SK-N-SH (cell line): ENCODE data around the gene ASCL2. TPM values are rescaled to one million over a fixed set of nuclear protein-coding genes. Genes with fewer than 3 reads are reported as not detected.

ENCODE experiments used
- CTCF ChIA-PET: fragments of 300-600, 350-600 bp; formaldehyde crosslinking; extraction: SDS; loops from one replicate; lab custom pipeline; 2021; lab: Yijun Ruan, JAX
- POLR2A ChIA-PET: fragments of 350-600 bp; sonication (Branson Sonifier 250); formaldehyde crosslinking; extraction: SDS; loops from one replicate; lab custom pipeline; 2020; ENCODE audit warnings: antibody characterized with exemption, inconsistent platforms; lab: Yijun Ruan, JAX
- DNase-seq: peaks from one replicate; pipeline ENCODE4 v3.0.0; 2012
- H2AFZ ChIP-seq: fragments of 200-600 bp; sonication (generic); 2 replicates; pipeline ENCODE4 v1.8.1; 2016; ENCODE audit warnings: antibody characterized with exemption, mild to moderate bottlenecking, low read depth
- H3F3A ChIP-seq: fragments of 200-600 bp; sonication (generic); replicated peaks from 2 replicates; pipeline ENCODE3; 2016; ENCODE audit warnings: antibody characterized with exemption, mild to moderate bottlenecking; ENCODE audit not compliant: insufficient read depth
- H3K27ac ChIP-seq, 2 experiments: fragments of 200-500 bp in 1 of 2; fragments of 200-600 bp in 1 of 2; sonication (Bioruptor generic) in 1 of 2; sonication (generic), shearing (Covaris generic) in 1 of 2; 2 replicates each; pipeline versions ENCODE4 v1.5.1 to v1.6.1; 2014 to 2016; ENCODE audit warnings: low read depth in 2 of 2, inconsistent platforms in 1 of 2, low read length in 1 of 2, mild to moderate bottlenecking in 1 of 2, mixed read lengths in 1 of 2
- H3K27me3 ChIP-seq: fragments of 200-600 bp; sonication (generic), shearing (Covaris generic); 2 replicates; pipeline ENCODE4 v1.6.1; 2016; ENCODE audit warnings: mixed run types; ENCODE audit not compliant: insufficient read depth
- H3K36me3 ChIP-seq, 2 experiments: fragments of 200-500 bp in 1 of 2; fragments of 200-600 bp in 1 of 2; sonication (Bioruptor generic) in 1 of 2; sonication (generic) in 1 of 2; replicated peaks in 1 of 2; 2 replicates each; pipeline versions ENCODE3 to v1.5.1; 2014 to 2016; ENCODE audit warnings: low read length in 1 of 2, mild to moderate bottlenecking in 1 of 2; ENCODE audit not compliant: insufficient read depth in 2 of 2, control insufficient read depth in 1 of 2
- H3K4me1 ChIP-seq, 2 experiments: fragments of 200-500 bp in 1 of 2; fragments of 200-600 bp in 1 of 2; sonication (Bioruptor generic) in 1 of 2; sonication (generic), shearing (Covaris generic) in 1 of 2; 2 replicates each; pipeline versions ENCODE4 v1.5.1 to v1.6.1; 2014 to 2016; ENCODE audit warnings: low read depth in 1 of 2, low read length in 1 of 2, mixed run types in 1 of 2; ENCODE audit not compliant: insufficient read depth in 2 of 2, control insufficient read depth in 1 of 2
- H3K4me2 ChIP-seq: fragments of 200-600 bp; sonication (generic), shearing (Covaris generic); 2 replicates; pipeline ENCODE4 v1.6.1; 2017; ENCODE audit warnings: mixed run types
- H3K4me3 ChIP-seq, 2 experiments: fragments of 200-500 bp in 1 of 2; fragments of 200-600 bp in 1 of 2; sonication (Bioruptor generic) in 1 of 2; sonication (generic), shearing (Covaris generic) in 1 of 2; 2 replicates each; pipeline versions ENCODE4 v1.5.1 to v1.8.1; 2014 to 2016; ENCODE audit warnings: low read depth in 2 of 2, inconsistent platforms in 1 of 2, low read length in 1 of 2, mild to moderate bottlenecking in 1 of 2, mixed read lengths in 1 of 2, moderate library complexity in 1 of 2
- H3K79me2 ChIP-seq: fragments of 200-600 bp; sonication (generic); 2 replicates; pipeline ENCODE4 v1.8.1; 2017; ENCODE audit warnings: mild to moderate bottlenecking; ENCODE audit not compliant: insufficient read depth
- H3K9ac ChIP-seq: fragments of 200-600 bp; sonication (generic); 2 replicates; pipeline ENCODE4 v1.6.1; 2017; ENCODE audit warnings: mixed run types
- H3K9me2 ChIP-seq: fragments of 200-600 bp; sonication (generic); 2 replicates; pipeline ENCODE4 v1.6.1; 2017; ENCODE audit warnings: mixed run types
- H3K9me3 ChIP-seq: fragments of 200-600 bp; sonication (generic); 2 replicates; pipeline ENCODE4 v1.6.1; 2017; ENCODE audit warnings: mixed run types, mild to moderate bottlenecking, moderate library complexity
- H4K20me1 ChIP-seq: fragments of 200-600 bp; sonication (generic); 2 replicates; pipeline ENCODE4 v1.6.1; 2017; ENCODE audit warnings: mild to moderate bottlenecking, mixed run types; ENCODE audit not compliant: insufficient read depth
- CHD2 ChIP-seq: fragments of 150-350 bp; IDR thresholded peaks from 2 replicates; pipeline ENCODE4 v1.6.1; 2018; ENCODE audit warnings: low read length; ENCODE audit not compliant: partially characterized antibody
- ELF1 ChIP-seq: IDR thresholded peaks from 2 replicates; pipeline ENCODE4 v1.4.0; 2012
- EP300 ChIP-seq, 2 experiments: IDR thresholded peaks; 2 replicates each; pipeline versions ENCODE4 v1.4.0 to v1.6.1; 2012; ENCODE audit warnings: borderline replicate concordance in 1 of 2, low read depth in 1 of 2, low read length in 1 of 2
- GABPA ChIP-seq: IDR thresholded peaks from 2 replicates; pipeline ENCODE4 v1.4.0; 2012; ENCODE audit warnings: low read depth, mild to moderate bottlenecking
- GATA2 ChIP-seq: sonication (generic); formaldehyde crosslinking; IDR thresholded peaks from 2 replicates; pipeline ENCODE4 v1.5.0; 2020; ENCODE audit warnings: mild to moderate bottlenecking, missing genetic modification reagents
- MEF2A ChIP-seq: IDR thresholded peaks from 2 replicates; pipeline ENCODE4 v1.4.0; 2012; ENCODE audit warnings: low read depth, borderline replicate concordance
- MXI1 ChIP-seq: IDR thresholded peaks from 2 replicates; pipeline ENCODE4 v1.6.1; 2012; ENCODE audit warnings: mild to moderate bottlenecking, low read depth, low read length, improper control_type of control experiment
- POLR2AphosphoS5 ChIP-seq: IDR thresholded peaks from 2 replicates; pipeline ENCODE4 v1.6.1; 2012; ENCODE audit warnings: low read depth, low read length
- REST ChIP-seq: IDR thresholded peaks from 2 replicates; pipeline ENCODE4 v1.6.1; 2012; ENCODE audit warnings: mild to moderate bottlenecking, low read depth, low read length, moderate library complexity
- SIN3A ChIP-seq: IDR thresholded peaks from 2 replicates; pipeline ENCODE4 v1.6.1; 2012; ENCODE audit warnings: low read depth, mild to moderate bottlenecking, low read length, moderate library complexity, borderline replicate concordance
- TEAD4 ChIP-seq: IDR thresholded peaks from 2 replicates; pipeline ENCODE4 v1.4.0; 2012; ENCODE audit warnings: mild to moderate bottlenecking, borderline replicate concordance; ENCODE audit not compliant: insufficient read depth
- WGBS: methylation state at CpG from one replicate; pipeline ENCODE4 v1.1.6; 2017; ENCODE audit warnings: low lambda C conversion rate; 5-methylcytosine and 5-hydroxymethylcytosine counted together
- polyA plus RNA-seq, 3 experiments: library from polyadenylated mRNA; depleted of rRNA; stranded (reverse); fragments of >200 nt; gene quantifications; 2 replicates each; pipeline ENCODE4 v1.2.3, GENCODE V29; 2012
- TF ChIP-seq, protein P1 (sequence below): IDR thresholded peaks from 2 replicates; pipeline ENCODE4; 2012
- TF ChIP-seq, protein P2 (sequence below): fragments of 200-600 bp; sonication (generic); IDR thresholded peaks from 2 replicates; pipeline ENCODE4 v1.6.1; 2017; ENCODE audit warnings: antibody characterized with exemption, mild to moderate bottlenecking, moderate library complexity

Gene ASCL2
- polyA plus RNA-seq, 1 of the 3 experiments (the other 2 are of a cell fraction) = not detected

GRCh38 chr11:2249189-2249916 lies 21.0 kb downstream of the ASCL2 start:
- DNase-seq = no peak
- no peak overlapping the region for H3K4me2 ChIP-seq
- H3K9me3 ChIP-seq = no peaks in the 10 kb centered on the region
- no peaks in the 10 kb centered on the region for H4K20me1 ChIP-seq
- H3K4me3 ChIP-seq = no peak overlapping the region
- peaks cover 0 to 6% of the 10 kb centered on the region in 2 experiments; a peak in 1 of 4 replicates for H3K4me1 ChIP-seq
- no peaks in the 10 kb centered on the region for H3K36me3 ChIP-seq
- TF ChIP-seq GABPA (no peak), SIN3A (no peak), POLR2AphosphoS5 (no peak), EP300 (IDR thresholded peaks at IDR 0.05; ENCODE audit: borderline replicate concordance in 1 of 2, low read depth in 1 of 2, low read length in 1 of 2) (no peak), ELF1 (no peak), GATA2 (CRISPR knock-in tag) (no peak), CHD2 (no peak), TEAD4 (no peak)
- TF ChIP-seq, protein P1, sequence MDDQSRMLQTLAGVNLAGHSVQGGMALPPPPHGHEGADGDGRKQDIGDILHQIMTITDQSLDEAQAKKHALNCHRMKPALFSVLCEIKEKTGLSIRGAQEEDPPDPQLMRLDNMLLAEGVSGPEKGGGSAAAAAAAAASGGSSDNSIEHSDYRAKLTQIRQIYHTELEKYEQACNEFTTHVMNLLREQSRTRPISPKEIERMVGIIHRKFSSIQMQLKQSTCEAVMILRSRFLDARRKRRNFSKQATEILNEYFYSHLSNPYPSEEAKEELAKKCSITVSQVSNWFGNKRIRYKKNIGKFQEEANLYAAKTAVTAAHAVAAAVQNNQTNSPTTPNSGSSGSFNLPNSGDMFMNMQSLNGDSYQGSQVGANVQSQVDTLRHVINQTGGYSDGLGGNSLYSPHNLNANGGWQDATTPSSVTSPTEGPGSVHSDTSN = no peak
- TF ChIP-seq, protein P2, sequence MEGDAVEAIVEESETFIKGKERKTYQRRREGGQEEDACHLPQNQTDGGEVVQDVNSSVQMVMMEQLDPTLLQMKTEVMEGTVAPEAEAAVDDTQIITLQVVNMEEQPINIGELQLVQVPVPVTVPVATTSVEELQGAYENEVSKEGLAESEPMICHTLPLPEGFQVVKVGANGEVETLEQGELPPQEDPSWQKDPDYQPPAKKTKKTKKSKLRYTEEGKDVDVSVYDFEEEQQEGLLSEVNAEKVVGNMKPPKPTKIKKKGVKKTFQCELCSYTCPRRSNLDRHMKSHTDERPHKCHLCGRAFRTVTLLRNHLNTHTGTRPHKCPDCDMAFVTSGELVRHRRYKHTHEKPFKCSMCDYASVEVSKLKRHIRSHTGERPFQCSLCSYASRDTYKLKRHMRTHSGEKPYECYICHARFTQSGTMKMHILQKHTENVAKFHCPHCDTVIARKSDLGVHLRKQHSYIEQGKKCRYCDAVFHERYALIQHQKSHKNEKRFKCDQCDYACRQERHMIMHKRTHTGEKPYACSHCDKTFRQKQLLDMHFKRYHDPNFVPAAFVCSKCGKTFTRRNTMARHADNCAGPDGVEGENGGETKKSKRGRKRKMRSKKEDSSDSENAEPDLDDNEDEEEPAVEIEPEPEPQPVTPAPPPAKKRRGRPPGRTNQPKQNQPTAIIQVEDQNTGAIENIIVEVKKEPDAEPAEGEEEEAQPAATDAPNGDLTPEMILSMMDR = no peak
- H3F3A ChIP-seq = no peaks in the 10 kb centered on the region
- POLR2A ChIA-PET = no interaction called here
- H3K9ac ChIP-seq = no peak overlapping the region
- H3K27me3 ChIP-seq = no peaks in the 10 kb centered on the region
- H3K79me2 ChIP-seq = no peaks in the 10 kb centered on the region
- no peak overlapping the region for H2AFZ ChIP-seq
- CTCF ChIA-PET = interaction anchor here (0.8 to 1.6 kb wide), 3 partner anchors 22 to 172 kb away, joined by 3 to 6 read pairs (median 3); no protein-coding TSS in a partner anchor
- no peak overlapping the region for H3K27ac ChIP-seq
- 54% methylated on average over 14 of the region's 20 CpGs for WGBS
- H3K9me2 ChIP-seq = no peaks in the 10 kb centered on the region

- Histone ChIP-seq H3K4me3 (no peak overlapping the region), H3K27me3 (no peaks in the 10 kb centered on the region), H3F3A (no peaks in the 10 kb centered on the region), H3K9me3 (no peaks in the 10 kb centered on the region), H3K4me2 (no peak overlapping the region), H4K20me1 (no peaks in the 10 kb centered on the region), H3K4me1 (peaks cover 0 to 6% of the 10 kb centered on the region in 2 experiments; a peak in 1 of 4 replicates), H2AFZ (no peak overlapping the region), H3K9me2 (no peaks in the 10 kb centered on the region), H3K36me3 (no peaks in the 10 kb centered on the region), H3K9ac (no peak overlapping the region), H3K79me2 (no peaks in the 10 kb centered on the region), H3K27ac (no peak overlapping the region)
- POLR2A ChIA-PET = no interaction called here
- no peak for TF ChIP-seq MEF2A
- TF ChIP-seq EP300 (IDR thresholded peaks at IDR 0.05; ENCODE audit: borderline replicate concordance in 1 of 2, low read depth in 1 of 2, low read length in 1 of 2) = no peak
- no peak for TF ChIP-seq REST
- TF ChIP-seq MXI1 = no peak
- no peak for TF ChIP-seq CHD2
- CTCF ChIA-PET = interaction anchor here (0.8 to 1.6 kb wide), 4 partner anchors 23 to 282 kb away, joined by 3 to 6 read pairs (median 4); no protein-coding TSS in a partner anchor
- DNase-seq = no peak
- 52% methylated on average over 7 of the region's 7 CpGs for WGBS
Observed at GRCh38 chr11:2248762-2249161, 21.6 kb downstream of the ASCL2 start.
